ENCODE results near the gene FYCO1.

FYCO1 gene

DNA sequence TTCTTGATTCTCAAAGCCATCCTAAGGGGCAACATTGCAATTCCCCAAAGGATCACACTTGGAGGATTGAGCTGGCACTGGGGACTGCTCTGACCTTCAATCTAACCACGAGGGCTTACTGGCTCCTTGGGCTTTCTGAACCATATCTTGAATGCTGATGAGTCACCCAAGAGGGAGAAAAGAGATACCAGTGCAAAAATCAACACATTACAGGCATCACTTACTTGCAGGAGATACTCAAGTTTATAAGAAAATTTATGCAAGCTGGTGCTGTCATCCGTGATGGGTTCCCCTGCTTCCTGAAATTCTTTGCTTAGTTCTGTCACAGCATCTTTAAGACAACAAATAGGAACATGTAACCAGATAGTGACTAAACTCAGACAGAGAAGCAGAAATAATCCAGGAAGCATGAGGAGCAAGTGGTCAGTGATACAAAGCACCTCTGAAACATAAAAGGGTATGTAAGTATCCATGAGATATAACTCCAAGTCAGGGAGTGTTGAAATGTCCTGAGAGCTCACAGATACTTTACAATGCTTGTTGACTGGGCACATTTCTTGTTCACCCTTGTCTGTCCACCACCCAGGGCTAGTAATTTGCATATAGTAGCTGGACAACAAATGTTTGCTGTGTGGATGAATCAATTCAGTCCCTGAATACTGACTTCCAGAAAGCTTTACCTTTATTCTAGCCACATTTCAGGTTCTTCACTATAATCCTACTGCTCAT lies 14.1 kb downstream of the FYCO1 start:
- DNase-seq, result no peak

DNA sequence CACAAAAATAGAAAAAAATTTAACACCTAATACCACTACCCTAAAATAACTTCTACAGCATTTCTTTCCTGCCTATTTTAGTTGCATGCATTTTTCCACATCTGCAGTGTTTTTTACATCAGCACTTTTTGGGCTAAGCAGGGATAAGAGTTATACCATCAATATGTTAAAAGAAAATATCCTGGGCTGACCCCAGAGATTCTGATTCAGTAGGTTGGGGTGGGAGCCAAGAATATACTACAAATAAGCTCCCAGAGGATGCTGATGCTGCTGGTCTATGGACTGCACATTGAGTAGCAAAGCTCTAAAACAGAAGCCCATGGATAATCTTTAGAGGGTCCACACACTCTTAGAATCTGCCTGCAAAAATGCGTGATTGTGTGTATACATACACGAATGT lies 14.8 kb downstream of the FYCO1 start:
- DNase-seq, result no peak

DNA sequence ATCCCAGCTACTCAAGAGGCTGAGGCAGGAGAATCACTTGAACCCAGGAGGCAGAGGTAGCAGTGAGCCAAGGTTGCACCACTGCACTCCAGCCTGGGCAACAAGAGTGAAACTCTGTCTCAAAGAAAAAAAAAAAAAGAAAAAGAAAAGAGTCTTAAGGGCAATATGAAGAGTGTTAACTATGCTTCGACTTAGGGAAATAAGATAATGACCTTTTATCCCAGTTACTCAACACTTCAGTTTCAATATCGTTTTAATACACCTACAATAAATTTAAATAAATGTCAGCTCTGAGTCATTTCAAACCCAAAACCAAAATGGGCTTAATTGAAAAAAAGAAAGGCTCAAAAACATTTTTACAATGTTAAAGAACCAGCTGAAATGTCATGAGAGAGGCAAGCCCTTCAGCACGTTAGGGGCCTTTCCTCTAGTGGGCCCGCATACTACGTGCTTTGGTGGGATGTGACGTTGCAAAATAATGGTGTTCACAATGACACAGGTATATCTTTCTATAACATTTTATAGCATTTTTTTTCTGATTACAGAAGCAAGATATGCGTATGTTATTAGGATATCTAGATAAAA lies 15.3 kb downstream of the FYCO1 start:
- DNase-seq, result no peak

DNA sequence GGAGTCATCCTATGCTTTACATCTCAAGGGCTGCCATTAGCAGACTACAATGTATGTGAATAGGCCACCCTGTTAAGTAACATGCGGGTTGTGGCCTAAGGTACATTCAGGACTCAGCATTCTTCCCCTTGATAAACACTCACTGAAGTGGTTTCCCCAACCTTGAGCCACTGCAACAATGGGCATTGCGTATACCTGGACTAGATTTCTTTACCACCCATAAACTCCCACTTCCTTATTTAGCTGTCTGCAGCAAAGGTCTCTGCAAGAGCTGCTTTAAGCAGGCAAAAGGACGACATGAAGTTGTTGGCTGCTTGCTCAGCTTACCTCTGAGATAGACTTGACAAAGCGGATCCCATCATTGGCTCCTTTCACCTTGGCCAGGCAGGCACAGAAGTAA lies 16.2 kb downstream of the FYCO1 start:
- no peak for DNase-seq

DNA sequence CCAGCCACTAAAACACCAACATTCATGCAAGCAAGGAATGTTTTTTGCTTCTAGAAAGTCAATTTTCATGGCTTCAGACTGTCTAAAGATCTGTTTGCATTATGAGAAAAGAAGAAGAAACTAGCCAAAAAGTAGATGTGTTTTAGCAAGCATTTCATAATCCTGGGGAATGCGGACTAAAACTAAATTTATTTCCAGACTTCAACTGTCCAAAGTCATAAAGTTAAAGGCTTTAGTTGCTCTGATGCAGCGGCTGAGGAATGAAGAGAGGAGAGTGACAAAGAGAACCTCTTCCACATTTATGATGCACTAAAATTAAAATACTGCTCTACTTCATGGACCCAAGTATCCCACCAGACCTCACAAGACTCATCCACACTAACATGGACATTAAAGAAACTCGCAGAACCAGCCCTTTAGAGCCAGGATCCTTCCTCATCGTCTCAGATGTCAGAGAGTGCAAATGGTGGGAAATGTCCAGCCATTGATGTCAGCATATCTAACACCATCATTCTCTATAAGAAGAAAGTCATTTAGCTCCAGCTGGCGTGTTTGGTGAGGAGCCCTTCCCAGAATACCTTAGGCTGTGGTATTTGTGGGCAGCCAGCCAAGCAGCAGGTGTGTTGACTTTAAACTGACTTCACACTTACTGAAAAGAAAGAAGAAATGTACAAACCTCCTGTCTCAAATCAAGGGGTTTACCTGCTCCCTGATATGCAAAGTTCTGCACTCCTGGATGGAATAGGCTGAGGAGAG lies 17.4 kb downstream of the FYCO1 start:
- peak; percentile 70 for DNase-seq

DNA sequence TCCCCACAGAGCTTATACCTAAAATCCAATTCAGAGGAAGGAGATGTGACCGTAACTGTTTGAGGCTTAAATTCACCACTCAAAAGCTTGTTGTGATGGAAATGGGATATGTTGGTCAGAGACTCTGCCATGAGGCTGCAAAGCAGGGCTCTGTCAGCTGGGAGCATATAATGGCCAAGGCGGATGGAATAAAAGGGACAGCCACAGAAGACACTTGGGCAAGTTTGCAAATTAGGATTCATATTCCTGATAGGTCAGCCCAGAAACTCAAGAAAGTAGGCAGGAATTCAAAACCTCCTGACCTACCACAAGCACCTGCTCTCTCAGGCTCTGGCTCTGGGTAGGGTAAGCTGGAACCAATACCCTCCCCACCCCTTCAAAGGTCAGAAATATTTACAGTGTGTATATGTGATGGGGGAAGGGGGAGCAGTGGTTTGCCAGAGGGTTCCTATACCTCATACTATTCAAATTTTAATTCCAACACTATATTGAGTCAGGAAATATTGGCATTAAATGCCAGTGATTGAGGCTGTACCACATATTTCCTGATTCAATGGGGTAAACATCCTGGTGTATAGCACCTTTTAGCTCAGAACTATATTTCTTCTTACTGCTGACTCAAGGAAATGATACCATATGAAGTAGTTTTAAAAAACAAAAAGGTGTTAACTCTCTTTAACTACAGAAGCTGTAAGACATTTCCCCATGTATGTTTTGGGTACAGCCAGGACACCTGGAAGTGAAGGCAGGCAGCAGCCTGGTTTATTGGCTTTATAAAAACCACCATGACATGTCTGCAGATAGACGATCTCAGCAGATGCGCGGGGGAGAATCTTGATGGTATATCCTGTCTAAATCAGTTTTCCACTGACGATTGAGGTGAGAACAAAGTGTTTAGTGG lies 19.2 kb downstream of the FYCO1 start:
- DNase-seq, result no peak

DNA sequence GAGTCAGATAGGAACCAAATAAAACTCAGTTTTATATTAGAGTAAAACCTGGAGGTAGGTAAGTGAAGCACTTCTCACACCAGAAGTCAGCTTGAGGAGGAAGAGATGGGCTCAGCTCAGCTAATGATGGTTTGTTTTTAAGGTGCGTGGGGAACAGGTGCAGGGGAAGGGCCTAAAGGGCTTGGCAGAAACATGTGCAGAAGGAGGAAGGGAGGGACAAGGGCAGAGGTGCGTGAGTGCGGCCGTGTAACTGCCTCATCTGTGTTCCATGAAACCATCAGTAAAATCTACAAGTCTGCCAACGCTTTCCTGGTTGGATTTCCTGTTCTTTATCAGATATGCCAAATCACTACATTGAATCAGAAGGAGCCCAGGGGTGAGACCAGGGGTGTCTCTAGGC lies 19.9 kb downstream of the FYCO1 start:
- DNase-seq, result no peak

DNA sequence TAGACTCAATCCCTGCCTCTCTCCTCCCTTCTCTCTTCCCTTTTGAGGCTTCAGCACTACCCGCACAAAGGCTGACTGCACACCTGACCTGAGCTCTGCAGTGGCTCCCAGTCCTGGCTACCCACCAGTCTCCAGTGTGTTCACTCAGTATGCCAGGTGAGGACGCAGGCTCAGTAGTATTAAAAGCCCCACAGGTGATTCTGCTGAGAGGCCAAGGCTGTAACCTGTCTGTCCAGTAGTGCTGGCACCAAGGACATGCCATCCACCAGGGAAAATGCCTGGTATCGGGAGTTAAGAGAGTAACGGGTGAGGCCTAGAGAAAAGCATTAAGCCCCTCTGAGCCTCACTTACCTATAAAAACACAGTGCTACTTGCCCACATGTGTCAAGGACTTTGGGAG lies 20.9 kb downstream of the FYCO1 start:
- no peak for DNase-seq

DNA sequence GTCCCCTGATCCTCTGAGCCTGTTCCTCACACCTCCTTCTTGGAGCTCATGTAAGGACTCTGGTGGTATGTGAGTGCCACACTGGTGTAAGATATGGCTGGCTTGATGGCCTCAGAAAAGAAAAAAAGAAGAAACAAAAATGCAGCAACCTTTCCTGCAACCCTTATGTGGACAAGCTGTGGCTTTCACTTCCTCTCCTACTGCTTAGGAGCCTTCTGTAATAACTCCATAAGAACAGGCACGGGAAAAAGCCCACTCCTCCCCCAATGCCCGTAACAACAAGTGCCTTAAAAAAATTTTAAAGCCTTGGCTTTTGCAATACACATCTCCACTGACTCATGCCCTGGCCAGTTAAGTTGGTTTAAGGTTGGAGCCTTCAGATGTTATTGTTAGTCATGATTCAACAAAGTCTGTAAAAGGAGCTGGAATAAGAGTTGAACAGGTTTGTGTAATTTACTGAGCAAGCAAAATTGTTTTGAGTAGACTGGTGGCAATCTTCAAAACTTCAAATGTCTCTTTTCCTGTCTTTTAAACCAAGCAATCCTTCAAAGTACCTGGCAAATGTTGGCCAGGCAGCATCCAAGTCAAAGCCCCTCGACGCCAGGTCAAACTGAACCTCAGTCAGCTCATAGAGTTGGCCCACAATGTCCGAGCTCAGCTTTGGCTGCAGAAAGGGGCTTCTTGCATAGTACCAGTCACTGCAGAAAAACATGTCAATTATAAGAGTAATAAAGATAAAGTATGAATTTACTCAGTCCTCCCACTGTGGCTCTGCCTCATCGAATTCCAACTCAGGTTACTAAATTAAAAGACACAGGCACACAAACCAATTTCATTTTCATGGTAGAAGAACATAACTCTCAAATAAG lies 22.9 kb downstream of the FYCO1 start:
- no peak for DNase-seq

DNA sequence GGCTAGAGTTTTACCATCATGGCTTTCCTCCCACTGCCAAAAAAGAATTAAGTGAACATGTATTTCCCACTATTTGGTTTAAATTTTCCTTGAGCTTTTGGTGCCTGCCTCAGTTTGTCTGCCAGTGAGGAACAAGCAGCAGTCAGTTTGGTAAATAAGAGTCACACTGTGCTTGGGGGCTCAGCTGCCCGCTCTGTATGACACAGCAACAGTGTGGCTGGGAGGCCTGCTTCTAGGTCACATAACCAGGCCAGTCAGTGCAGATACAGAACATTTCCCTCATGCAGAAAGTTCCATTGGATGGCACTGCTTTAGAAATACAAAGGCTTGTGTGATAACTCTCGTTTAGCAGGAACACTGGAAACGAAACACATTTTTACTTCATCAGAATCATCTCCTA lies 25.7 kb downstream of the FYCO1 start:
- DNase-seq, result no peak

DNA sequence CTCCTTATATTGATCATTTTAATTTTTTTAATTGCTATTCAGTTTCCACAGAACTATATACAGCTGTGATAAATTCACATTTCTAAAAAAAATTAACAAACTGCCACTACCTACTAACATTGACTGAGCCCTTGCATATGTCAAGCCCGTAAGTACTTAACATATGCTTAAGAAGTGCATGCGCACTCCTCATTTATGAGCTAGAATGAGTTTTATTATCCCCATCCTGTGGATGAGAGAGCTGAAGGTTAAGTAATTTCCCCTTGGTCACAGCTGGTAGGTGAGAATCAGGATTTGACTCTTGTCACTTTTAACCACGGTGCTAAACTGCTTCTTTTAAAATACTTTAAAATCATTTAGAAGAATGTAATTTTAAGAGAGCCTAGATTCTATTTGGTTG lies 26.5 kb downstream of the FYCO1 start:
- no peak for DNase-seq

DNA sequence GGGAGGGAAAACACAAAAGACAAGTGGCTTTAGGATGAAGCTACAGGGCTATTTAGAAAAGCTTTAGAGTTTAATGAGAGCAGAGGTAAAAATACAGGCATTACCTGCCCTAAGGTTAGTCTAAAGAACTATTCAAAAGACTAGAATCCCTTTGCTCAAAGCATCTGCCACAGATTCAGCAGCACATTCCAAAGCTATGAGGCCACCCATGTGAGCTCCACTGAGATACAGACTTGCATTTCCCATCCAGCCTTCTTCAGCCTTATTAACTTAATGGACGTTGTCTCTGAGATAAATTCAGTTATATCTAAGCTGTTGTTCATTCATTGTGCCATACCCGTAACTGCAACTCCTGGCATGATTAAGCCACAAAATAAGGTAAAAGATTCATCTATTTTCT lies 26.9 kb downstream of the FYCO1 start:
- no peak for DNase-seq

DNA sequence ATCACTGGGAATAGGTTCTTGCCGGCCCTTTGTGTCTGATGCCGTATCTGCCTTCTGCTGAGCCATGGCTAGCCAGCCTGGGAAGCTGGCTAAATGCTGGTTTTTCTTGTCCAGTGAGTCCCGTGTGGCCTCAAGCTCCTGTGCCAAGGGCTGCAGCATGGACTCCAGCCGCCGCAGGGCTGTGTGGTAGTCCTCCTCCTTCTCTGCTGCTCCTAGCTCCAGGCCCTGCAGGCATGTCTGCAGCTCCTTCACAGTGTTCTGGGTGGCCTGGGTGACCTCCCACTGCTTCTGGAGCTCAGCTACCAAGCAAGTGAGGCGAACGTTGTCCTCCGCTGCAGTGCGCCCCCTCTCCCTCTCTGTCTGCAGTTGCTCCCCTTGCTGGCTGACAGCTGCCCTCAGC lies 27.5 kb downstream of the FYCO1 start:
- no peak for DNase-seq

DNA sequence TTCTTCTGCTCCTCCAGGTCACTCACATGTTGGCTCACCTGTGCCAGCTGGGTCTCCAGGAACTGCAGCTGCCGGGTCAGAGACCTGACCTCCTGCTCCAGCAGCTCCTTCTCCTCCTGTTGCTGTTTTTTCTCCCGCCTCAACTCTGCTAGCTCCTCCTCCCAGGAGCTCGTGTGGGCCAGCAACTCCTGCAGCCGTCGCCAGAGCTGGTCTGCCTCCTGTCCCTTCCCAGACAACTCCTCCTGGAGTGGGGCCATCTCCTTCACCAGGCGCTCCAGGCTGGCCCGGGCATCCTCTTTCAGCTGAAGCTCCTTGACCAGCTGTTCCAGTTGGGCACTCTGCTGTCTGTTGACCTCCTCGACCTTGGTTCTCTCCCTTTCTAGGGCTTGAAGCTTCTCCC lies 27.9 kb downstream of the FYCO1 start:
- DNase-seq, result no peak

DNA sequence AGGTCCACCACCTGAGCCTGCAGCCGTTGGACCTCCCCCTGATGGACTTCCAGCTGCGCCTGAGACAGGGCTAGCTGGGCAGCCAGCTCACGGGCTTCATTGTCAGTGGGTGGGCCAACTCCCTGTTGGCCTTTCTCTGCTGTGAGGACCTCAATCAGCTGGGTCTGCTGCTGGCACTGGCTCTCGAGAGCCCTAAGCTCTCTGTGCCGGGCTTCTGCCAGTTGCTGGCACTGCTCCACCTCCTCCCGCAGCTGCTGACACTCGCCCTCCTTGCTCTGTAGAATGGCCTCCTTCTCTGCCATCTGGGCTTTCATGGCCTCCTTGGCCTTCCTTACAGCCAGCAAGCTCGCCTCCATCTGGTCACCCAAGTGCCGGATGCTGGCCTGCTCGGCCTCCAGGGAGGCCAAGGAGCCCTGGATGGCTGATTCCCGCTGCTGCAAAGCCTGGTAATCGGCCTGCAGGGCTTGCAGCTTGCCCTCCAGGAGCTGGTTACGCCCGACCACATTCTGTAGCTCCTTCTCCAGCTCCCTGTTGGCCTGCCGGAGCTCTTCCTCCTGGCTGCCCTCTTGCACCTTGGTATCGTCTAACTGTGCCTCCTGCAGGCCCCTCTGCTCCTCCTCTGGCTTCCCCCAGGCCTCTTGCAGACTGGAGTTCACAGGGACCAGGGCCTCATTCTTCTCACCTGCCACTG lies 28.5 kb downstream of the FYCO1 start:
- peak; percentile 31 for DNase-seq

DNA sequence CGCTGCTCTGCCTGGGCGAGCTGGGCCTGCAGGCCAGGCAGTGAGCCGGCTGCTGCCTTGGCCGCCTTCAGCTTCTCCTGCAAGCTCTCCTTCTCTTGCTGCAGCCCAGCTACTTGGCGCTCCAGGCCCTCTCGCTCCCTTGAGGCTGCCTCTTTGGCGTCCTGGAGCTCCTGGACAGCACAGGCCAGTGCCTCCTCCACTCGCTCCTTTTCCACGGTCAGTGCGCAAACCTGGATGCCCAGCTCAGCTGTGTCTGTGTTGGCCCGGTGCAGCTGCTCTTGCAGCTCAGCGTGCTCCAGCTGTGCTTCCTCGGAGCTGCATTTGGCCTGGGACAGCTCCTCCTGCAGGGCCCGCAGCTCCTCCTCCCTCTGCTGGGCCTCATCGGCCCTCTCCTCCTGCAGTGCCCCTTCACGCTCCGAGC lies 29.2 kb downstream of the FYCO1 start:
- no peak for DNase-seq

DNA sequence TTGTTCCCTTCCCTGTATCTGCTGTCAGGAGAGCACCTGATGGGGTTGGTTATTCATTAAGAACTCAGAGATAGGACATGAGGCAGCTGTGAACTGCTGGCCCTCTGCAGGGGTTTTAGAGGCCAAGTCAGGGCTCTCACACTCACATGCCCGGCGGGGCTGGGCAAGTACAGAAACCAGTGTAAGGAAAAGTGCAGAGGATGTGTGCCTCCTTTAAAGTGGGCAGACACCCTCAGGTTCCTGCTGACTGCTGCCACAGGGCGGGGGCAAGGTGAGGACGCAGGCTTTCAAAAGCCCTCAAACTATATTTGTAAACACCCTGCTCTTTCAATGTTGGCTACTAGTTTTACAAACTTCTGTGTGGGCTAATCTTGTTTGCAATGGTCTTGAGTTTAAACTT lies 30.0 kb downstream of the FYCO1 start:
- no peak for DNase-seq

DNA sequence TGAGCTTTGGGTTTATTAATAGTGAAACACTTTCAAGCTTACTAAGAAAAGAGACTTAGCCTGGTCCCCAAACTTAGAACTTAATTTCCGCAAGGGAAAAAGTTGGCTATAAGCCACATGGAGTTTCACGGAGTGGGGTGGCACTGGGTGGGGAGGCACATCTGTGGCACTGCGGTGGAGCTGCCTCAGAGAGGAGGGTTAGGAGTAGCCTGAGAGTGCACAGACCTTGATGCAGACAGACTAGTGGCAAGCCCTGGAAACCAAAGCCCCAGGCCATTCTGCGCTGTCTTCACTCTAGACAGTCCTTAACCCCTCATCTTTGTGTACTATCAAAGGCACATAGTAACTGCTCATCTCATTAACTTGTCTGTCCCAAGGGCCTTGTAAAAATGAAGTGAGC lies 30.4 kb downstream of the FYCO1 start:
- no peak for DNase-seq

DNA sequence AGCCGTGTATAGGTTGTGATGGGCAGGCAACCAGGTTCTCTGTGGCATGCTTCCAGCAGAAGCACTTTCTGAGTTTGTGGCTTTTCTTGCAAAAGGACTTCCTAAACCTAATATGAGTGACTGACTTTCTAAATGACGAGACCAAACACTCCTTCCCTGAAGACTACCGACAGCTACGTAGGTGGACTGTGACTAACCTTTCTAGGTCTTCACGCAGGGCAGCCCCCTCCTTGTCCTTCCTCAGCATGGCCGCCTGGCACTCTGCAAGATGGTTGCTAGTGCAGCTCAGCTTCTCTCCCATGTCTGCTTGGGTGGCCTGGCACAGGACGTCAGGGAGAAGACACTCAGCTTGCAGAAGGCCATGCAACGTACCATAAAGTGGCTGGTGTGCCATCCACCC lies 31.5 kb downstream of the FYCO1 start:
- DNase-seq, result no peak

DNA sequence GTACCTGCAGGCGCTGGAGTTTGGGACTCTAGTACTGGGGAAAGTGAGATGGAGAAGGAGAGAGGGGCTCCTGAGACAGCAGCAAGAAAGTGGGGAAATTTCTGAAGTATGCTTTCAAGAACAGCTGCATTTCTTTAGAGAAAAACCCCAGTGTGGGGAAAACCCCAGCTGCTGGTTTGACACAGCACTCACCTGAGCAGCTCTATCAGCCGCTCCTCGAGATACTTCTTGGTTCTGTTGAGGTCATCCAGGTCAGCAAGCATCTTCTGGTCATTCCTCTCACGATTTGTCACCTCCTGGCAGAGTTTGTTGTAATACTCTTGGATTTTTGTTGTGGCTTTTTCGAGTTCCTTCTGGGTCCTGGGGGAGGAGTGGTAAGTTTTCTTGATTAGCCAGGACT lies 33.6 kb downstream of the FYCO1 start:
- no peak for DNase-seq

DNA sequence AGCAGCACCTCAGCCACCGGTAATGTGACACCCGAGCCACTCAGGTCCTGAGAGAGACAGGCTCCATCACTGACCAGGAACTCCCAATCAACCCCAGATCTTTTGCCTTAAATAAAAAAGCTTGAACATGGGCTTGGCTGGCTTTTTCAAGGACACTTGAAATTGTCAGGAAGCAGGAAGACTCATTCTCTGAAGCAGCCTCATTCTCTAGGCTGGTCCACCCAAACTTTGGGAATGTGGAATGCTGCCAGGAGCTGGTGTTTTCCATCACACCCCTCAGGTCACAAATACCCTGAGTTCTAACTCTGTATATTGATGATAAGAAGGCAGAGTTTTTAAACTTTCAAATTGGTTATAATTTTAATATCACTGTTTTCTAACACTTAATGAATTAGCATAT lies 35.3 kb downstream of the FYCO1 start:
- DNase-seq, result no peak

DNA sequence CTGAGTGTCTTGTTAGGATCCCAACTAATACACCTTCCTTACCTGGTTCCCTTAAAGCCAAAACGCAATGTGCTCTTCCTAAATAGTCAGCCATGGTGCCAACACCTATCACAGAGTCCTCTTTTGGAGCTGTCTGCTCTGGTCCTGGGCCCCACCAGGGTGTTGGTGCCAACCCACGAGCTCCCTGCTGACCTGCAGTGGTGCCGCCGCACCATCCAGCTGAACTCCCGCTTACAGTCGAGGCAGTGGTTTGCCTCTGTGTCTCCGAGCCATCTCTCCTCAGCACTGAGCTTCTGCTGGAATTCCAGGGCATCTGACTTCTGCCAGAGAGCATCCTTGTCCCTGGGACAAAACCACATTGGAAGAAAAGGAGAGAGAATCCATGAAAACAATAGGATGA lies 36.4 kb downstream of the FYCO1 start:
- no peak for DNase-seq

All from DMS79 treated with DMSO at 0.1 percent for 48 hours (cell line).